HG03139 (cell line): Measurements from ENCODE around the gene DDX10.
"Not testable (repeated sequence)": the region's sequence is repeated elsewhere in the genome, so short reads cannot be mapped to it uniquely, and the experiment has no call there.

ENCODE experiments used
- ATAC-seq: cut with Tn5 transposase; IDR thresholded peaks from one replicate; pipeline ENCODE4 v1.9.1; 2021; ENCODE audit not compliant: unreplicated experiment

The DDX10 gene

GRCh38 chr11:108654100-108654499, 10.8 kb upstream of the DDX10 start:
- not testable (repeated sequence) for ATAC-seq

GRCh38 chr11:108654994-108655631, 9.8 kb upstream of the DDX10 start:
- no peak for ATAC-seq

GRCh38 chr11:108662700-108663099, 2.2 kb upstream of the DDX10 start:
- no peak for ATAC-seq

GRCh38 chr11:108663154-108663877, 1.6 kb upstream of the DDX10 start:
- ATAC-seq = peak; percentile 56

GRCh38 chr11:108666373-108666772, 1.5 kb downstream of the DDX10 start:
- ATAC-seq = no peak

GRCh38 chr11:108669286-108669685, 4.4 kb downstream of the DDX10 start:
- ATAC-seq = no peak

- no peak for ATAC-seq
Measured at GRCh38 chr11:108669711-108670110, 4.8 kb downstream of the DDX10 start.

GRCh38 chr11:108670451-108670850, 5.6 kb downstream of the DDX10 start:
- ATAC-seq = no peak

GRCh38 chr11:108672113-108672512, 7.2 kb downstream of the DDX10 start:
- ATAC-seq = no peak

GRCh38 chr11:108672786-108673185, 7.9 kb downstream of the DDX10 start:
- no peak for ATAC-seq

- no peak for ATAC-seq
Measured at GRCh38 chr11:108679045-108679444, 14.2 kb downstream of the DDX10 start.

- no peak for ATAC-seq
Measured at GRCh38 chr11:108680271-108680670, 15.4 kb downstream of the DDX10 start.

GRCh38 chr11:108685419-108686130, 20.7 kb downstream of the DDX10 start:
- no peak for ATAC-seq

GRCh38 chr11:108693852-108694251, 29.0 kb downstream of the DDX10 start:
- ATAC-seq = no peak

- no peak for ATAC-seq
Measured at GRCh38 chr11:108694846-108695245, 30.0 kb downstream of the DDX10 start.

GRCh38 chr11:108697872-108698473, 33.1 kb downstream of the DDX10 start:
- ATAC-seq = peak; percentile 69

GRCh38 chr11:108698844-108699642, 34.2 kb downstream of the DDX10 start:
- ATAC-seq = peak; percentile 66

GRCh38 chr11:108703916-108704315, 39.0 kb downstream of the DDX10 start:
- ATAC-seq = no peak

GRCh38 chr11:108705061-108705460, 40.2 kb downstream of the DDX10 start:
- ATAC-seq = no peak

GRCh38 chr11:108708173-108708572, 43.3 kb downstream of the DDX10 start:
- ATAC-seq = no peak

- no peak for ATAC-seq
Measured at GRCh38 chr11:108709741-108710140, 44.9 kb downstream of the DDX10 start.
